PFSK-1 (cell line): Measurements from ENCODE around the gene GPR37.

Experiments
- SIN3A ChIP-seq: IDR thresholded peaks from 2 replicates; pipeline ENCODE4 v1.6.1; 2012; ENCODE audit warnings: mild to moderate bottlenecking, low read length, moderate library complexity, borderline replicate concordance; ENCODE audit not compliant: insufficient read depth
- TF ChIP-seq, protein P1 (sequence below), 2 experiments: IDR thresholded peaks; 2 replicates each; pipeline versions ENCODE4 v1.6.1 to v1.8.0; 2011 to 2012; ENCODE audit warnings: low read depth in 2 of 2, low read length in 2 of 2, control low read depth in 1 of 2, inconsistent platforms in 1 of 2, mild to moderate bottlenecking in 1 of 2, moderate library complexity in 1 of 2; ENCODE audit not compliant: insufficient read depth in 1 of 2

DNA sequence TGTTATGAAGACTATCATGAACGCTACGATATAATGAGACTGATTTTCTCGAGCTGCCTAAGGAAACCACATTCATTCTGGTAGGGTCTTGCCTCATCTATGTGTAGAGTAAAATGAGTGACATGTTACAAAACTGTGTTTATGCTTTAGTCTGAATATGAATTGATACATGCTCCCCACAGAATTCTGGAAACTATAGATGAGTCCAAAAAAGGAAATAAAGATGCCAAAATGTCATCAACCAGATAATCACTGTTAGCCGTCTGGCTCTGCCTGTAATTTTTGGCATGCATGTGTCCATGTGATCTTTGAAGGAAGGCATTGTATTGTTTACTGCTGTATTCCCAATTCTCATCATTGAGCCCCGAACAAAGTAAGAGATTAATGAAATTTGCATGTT, 42.6 kb upstream of the GPR37 start:
- TF ChIP-seq, protein P1, sequence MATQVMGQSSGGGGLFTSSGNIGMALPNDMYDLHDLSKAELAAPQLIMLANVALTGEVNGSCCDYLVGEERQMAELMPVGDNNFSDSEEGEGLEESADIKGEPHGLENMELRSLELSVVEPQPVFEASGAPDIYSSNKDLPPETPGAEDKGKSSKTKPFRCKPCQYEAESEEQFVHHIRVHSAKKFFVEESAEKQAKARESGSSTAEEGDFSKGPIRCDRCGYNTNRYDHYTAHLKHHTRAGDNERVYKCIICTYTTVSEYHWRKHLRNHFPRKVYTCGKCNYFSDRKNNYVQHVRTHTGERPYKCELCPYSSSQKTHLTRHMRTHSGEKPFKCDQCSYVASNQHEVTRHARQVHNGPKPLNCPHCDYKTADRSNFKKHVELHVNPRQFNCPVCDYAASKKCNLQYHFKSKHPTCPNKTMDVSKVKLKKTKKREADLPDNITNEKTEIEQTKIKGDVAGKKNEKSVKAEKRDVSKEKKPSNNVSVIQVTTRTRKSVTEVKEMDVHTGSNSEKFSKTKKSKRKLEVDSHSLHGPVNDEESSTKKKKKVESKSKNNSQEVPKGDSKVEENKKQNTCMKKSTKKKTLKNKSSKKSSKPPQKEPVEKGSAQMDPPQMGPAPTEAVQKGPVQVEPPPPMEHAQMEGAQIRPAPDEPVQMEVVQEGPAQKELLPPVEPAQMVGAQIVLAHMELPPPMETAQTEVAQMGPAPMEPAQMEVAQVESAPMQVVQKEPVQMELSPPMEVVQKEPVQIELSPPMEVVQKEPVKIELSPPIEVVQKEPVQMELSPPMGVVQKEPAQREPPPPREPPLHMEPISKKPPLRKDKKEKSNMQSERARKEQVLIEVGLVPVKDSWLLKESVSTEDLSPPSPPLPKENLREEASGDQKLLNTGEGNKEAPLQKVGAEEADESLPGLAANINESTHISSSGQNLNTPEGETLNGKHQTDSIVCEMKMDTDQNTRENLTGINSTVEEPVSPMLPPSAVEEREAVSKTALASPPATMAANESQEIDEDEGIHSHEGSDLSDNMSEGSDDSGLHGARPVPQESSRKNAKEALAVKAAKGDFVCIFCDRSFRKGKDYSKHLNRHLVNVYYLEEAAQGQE (IDR thresholded peaks at IDR 0.05; ENCODE audit: insufficient read depth in 1 of 2, low read depth in 2 of 2, low read length in 2 of 2), result no peak
- TF ChIP-seq SIN3A, result no peak
